Medulla oblongata (tissue), 1 donor: Measurements from ENCODE around the gene ICAM5.

Experiments used
- DNase-seq: peaks from one replicate; pipeline ENCODE4 v3.0.0-alpha.2; 2015; ENCODE audit errors: extremely low spot score

The ICAM5 gene

GRCh38 chr19:10290876-10291553 is 1.3 kb downstream of the ICAM5 start:
- peak; percentile 34 for DNase-seq

GRCh38 chr19:10291554-10292205 is 1.9 kb downstream of the ICAM5 start:
- DNase-seq: no peak

GRCh38 chr19:10292206-10292788 is 2.5 kb downstream of the ICAM5 start:
- DNase-seq: no peak

GRCh38 chr19:10292789-10293636 is 3.3 kb downstream of the ICAM5 start:
- no peak for DNase-seq

GRCh38 chr19:10293637-10294367 is 4.0 kb downstream of the ICAM5 start:
- DNase-seq: no peak

GRCh38 chr19:10294368-10294697 is 4.6 kb downstream of the ICAM5 start:
- DNase-seq: no peak

GRCh38 chr19:10295305-10295846 is 5.6 kb downstream of the ICAM5 start:
- DNase-seq: no peak

GRCh38 chr19:10295847-10296591 is 6.3 kb downstream of the ICAM5 start:
- no peak for DNase-seq

GRCh38 chr19:10299545-10300458 is 10.1 kb downstream of the ICAM5 start:
- DNase-seq: no peak

GRCh38 chr19:10305139-10305806 is 15.5 kb downstream of the ICAM5 start:
- DNase-seq: peak; percentile 56

GRCh38 chr19:10306327-10306726 is 16.6 kb downstream of the ICAM5 start:
- no peak for DNase-seq

- DNase-seq: no peak
Measured at GRCh38 chr19:10309423-10309822, 19.7 kb downstream of the ICAM5 start, which contains the start of gene ZGLP1. Gene ZGLP1, minus strand, starts transcription at chr19:10309815.

GRCh38 chr19:10315335-10316214 is 25.8 kb downstream of the ICAM5 start, which contains the start of gene FDX2:
Gene FDX2, minus strand, starts transcription at chr19:10316015. Its CDS starts 19 bp downstream, at chr19:10315996.
- peak; percentile 85 for DNase-seq

GRCh38 chr19:10316229-10317044 is 26.7 kb downstream of the ICAM5 start:
- no peak for DNase-seq

GRCh38 chr19:10317045-10317856 is 27.5 kb downstream of the ICAM5 start:
- no peak for DNase-seq

GRCh38 chr19:10317857-10318462 is 28.2 kb downstream of the ICAM5 start:
- DNase-seq: no peak
